GM13976 (cell line): ENCODE measurements around the gene RGS14.
"Not testable (repeated sequence)": the region's sequence is repeated elsewhere in the genome, so short reads cannot be mapped to it uniquely, and the experiment has no call there.

Experiments used
- DNase-seq: peaks from one replicate; pipeline ENCODE4 v3.0.0; 2012; ENCODE audit warnings: low spot score
- in situ Hi-C: fragments of 300-500 bp; cut with MboI; formaldehyde crosslinking; loops from one replicate; pipeline ENCODE4 v1.12.0; 2022; ENCODE audit warnings: low sequenced_read_pairs, mixed read lengths, inconsistent platforms; ENCODE audit not compliant: unreplicated experiment
- TF ChIP-seq, protein P1 (sequence below): IDR thresholded peaks from 2 replicates; pipeline ENCODE4 v1.5.1; 2012; ENCODE audit warnings: borderline replicate concordance, mild to moderate bottlenecking; ENCODE audit not compliant: insufficient read depth; ENCODE audit errors: extremely low read depth, missing control alignments, control extremely low read depth

Gene RGS14

DNA sequence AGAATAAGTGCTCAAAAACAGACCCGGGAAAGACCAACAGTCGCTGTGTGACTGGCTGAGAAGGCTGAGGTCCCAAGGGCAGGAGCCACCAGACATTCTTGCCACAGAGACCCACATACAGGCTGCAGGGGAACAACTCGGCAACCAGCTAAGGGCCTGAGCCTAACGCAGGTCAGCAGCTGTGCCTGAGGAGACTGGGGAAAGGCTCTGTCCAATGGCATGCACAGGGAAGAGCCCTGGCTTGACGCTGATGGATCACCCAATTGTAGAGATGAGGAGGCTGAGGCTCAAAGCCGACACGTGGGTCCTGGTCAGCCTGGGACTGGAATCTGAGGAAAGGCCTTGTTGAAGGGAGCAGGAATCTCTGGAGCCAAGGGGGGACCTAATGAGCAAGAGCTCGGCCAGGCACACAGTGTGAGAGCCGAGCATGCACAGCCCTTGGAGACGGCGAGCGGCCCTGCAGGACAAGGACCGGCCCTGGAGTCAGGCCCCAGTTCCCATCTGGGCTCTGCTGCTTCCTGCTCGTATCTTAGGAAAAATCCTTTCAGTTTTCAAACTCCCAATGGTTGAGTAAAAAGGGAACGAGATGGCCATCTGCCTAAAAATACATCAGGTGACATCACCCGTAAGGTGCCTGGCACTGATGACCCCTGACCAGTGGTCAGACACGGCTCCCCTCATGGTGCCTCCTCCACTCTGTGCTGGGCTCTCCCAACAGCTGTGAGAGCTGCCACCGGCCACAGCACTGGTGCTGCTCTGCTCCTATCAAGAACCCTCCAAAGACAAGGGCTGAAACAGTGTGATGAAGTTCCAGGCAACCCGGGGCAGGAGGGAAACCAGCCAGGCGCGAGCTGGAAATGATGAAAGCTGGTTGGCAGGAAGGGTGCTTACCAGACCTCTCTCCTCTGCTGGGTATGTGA, 22.7 kb upstream of the RGS14 start:
- TF ChIP-seq, protein P1, sequence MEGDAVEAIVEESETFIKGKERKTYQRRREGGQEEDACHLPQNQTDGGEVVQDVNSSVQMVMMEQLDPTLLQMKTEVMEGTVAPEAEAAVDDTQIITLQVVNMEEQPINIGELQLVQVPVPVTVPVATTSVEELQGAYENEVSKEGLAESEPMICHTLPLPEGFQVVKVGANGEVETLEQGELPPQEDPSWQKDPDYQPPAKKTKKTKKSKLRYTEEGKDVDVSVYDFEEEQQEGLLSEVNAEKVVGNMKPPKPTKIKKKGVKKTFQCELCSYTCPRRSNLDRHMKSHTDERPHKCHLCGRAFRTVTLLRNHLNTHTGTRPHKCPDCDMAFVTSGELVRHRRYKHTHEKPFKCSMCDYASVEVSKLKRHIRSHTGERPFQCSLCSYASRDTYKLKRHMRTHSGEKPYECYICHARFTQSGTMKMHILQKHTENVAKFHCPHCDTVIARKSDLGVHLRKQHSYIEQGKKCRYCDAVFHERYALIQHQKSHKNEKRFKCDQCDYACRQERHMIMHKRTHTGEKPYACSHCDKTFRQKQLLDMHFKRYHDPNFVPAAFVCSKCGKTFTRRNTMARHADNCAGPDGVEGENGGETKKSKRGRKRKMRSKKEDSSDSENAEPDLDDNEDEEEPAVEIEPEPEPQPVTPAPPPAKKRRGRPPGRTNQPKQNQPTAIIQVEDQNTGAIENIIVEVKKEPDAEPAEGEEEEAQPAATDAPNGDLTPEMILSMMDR, result no peak
- in situ Hi-C loops, result no loop called here
- DNase-seq, result no peak

DNA sequence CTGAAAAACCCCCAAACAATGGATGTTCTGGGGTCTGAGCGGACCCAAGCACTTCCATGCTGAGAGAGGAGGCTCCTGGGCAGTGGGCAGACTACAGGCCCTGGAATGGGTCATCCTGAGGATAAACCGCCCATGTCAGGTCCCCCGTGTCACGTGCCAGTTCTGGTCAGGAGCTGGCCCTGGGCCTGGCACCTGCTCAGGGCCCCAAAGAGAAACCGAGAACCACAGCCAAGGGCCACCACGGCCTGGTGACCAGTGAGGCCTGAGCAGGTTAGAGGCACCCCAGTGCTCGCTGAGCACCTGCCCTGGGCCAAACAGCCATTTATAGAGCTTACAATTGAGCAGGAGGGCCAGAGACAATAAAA, 22.0 kb upstream of the RGS14 start:
- TF ChIP-seq, protein P1, result no peak
- DNase-seq, result no peak
- in situ Hi-C loops, result no loop called here

DNA sequence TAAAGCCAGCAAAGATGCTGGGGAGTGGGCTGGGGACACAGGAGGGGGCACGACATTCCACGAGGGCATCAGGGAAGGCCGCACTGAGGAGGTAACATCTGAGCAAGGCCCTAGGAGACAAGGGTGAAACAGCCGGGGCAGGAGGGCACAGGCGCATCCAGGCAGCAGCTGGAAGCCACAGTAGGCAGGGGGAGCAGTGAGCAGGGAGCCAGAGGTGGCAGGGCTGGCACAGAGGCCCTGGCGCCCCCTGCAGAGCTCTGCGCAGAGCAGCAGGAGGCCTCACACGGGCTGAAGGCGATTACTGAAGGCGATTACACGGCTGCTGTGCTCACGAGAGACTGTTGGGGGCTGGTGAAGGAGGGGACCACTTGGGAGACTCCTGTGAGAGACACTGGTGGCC, 21.6 kb upstream of the RGS14 start:
- TF ChIP-seq, protein P1, result no peak
- in situ Hi-C loops, result no loop called here
- DNase-seq, result no peak

DNA sequence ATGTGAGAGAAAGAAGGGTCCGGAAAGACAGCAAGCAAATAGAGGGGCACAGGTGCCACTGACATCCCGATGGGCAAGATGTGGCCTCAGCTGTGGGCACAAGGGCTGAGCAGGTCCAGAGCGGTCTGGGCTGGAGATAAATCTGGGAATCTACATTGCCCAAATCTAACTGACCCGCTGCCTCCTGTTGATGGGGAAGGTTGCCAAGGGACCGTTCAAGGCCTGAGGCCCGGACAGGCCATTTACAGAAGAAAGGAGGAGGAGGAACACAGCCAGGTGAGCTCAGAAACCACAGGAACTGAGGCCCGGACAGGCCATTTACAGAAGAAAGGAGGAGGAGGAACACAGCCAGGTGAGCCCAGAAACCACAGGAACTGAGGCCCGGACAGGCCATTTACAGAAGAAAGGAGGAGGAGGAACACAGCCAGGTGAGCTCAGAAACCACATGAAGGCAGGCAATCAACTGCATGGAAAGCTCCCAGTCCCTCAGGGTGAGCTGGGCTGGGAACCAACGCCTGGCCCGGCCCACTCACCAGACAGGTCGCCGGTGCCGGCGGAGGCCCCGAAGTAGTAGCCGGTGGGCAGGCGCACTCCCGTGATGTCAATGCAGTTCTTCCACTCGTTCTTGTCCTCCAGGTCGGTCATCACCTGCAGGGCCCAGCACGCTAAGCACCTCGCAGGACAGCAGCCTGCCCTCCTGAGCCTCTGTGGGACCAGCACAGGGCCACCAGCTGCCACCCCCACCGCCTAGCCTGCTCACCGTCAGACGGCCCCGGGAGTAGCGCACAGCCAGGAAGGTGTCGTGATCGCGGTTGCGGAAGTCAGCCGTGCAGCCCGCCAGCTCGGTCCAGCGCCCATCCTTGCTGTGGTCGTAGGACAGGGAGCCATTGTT, 20.9 kb upstream of the RGS14 start:
- no peak for DNase-seq
- TF ChIP-seq, protein P1, result no peak
- in situ Hi-C loops, result no loop called here

DNA sequence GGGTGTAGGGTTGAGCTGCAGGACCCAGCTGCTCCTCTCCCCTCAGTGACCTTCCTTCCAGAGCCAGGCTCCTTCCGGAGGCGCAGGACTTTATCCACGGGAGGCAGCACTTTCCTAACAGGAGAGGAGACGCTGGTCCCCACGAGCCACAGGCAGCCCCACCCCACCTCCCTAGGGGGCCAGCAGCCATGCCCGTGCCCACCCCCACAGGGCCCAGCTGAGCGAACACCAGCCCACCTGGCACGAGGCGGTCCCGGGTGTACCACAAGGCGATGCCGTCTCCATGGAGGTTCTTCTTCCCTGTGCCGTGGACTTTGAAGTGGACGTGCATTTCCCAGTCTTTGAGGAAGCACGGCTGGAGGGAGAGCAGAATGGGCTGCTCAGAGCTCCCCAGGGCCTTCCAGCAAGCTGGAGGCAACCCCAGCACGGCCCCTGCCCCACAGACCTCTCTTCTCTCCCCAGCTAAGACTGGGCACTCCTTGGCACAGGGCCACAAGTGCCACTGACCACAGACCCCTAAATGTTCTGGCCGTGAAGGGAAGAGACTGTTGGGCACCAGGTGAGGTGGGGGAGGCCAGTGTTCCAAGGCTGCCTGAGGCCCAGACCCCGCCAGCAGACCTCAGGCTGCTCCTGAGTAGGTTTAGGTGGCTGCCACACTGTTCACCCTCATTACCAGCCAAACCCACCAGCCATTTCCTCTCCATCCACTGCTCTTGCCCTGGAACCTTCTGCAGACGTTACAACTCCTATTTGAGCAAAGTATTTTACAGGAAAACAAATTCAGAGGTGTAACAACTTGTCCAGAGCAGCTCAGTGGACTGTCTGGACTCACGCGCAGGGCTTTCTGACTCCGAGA, 19.2 kb upstream of the RGS14 start:
- TF ChIP-seq, protein P1, result no peak
- in situ Hi-C loops, result no loop called here
- no peak for DNase-seq

DNA sequence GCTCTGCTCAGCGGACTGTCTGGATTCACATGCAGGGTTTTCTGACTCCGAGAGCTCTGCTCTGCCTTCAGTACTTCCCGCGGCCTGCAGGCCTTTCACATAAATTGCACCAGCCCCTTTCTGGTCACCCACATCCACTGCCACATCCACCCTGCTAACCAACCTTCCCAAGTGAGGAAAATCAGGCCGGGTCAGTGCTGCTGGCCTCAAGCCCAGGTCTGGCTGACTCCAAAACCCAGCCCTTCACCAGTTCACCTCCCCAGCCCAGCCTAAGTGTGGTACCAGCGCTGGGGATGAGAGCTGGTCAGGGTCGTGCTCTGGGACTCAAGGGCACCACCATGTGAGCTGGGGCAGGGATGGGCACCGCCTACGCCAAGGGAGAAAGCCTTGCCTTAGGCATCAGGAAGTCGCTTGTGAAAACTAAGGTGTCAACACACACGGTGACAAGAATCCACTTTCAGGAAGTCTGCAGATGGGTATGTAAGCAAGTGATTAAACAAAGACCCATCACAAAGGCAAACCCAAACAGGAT, 18.6 kb upstream of the RGS14 start:
- no peak for DNase-seq
- TF ChIP-seq, protein P1, result no peak
- in situ Hi-C loops, result no loop called here

DNA sequence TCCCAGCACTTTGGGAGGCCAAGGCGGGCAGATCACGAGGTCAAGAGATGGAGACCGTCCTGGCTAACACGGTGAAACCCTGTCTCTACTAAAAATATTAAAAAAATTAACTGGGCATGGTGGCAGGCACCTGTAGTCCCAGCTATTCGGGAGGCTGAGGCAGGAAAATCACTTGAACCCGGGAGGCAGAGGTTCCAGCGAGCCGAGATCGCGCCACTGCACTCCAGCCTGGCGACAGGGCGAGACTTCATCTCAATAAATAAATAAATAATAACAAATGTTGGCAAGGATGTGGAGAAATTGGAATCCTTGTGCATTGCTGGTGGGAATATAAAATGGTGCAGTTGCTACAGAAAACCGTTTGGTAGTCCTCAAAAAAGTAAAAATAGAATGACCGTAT, 14.7 kb upstream of the RGS14 start:
- DNase-seq, in situ Hi-C loops: not testable (repeated sequence)
